GM23338 (cell line): ENCODE data around the gene LDAF1. TPM values are rescaled to one million over a fixed set of nuclear protein-coding genes. Genes with fewer than 3 reads are reported as not detected.

Source experiments
- ATAC-seq: fragments of 200-7000 bp; cut with Tn5 transposase; 3 replicates; pipeline ENCODE4 v1.9.1; 2020
- DNase-seq: peaks from one replicate; pipeline ENCODE4 v3.0.0-alpha.2; 2015; ENCODE audit warnings: low spot score
- H2AFZ ChIP-seq: fragments of 200-600 bp; sonication (generic); 2 replicates; pipeline ENCODE4 v1.8.0; 2016; ENCODE audit warnings: antibody characterized with exemption, mild to moderate bottlenecking, moderate library complexity
- H3F3A ChIP-seq: fragments of 200-600 bp; sonication (generic); replicated peaks from 2 replicates; pipeline ENCODE4 v1.8.0; 2017; ENCODE audit warnings: antibody characterized with exemption, mixed run types, low read depth
- H3K27ac ChIP-seq: fragments of 200-600 bp; sonication (generic); 2 replicates; pipeline ENCODE4 v1.6.1; 2016; ENCODE audit warnings: low read depth
- H3K27me3 ChIP-seq: fragments of 200-600 bp; sonication (generic); 2 replicates; pipeline ENCODE4 v1.8.0; 2016; ENCODE audit warnings: mild to moderate bottlenecking, mixed run types, moderate library complexity; ENCODE audit not compliant: insufficient read depth
- H3K36me3 ChIP-seq: fragments of 200-600 bp; sonication (generic); 2 replicates; pipeline ENCODE4 v1.8.0; 2016; ENCODE audit warnings: mild to moderate bottlenecking; ENCODE audit not compliant: insufficient read depth
- H3K4me1 ChIP-seq: fragments of 200-600 bp; sonication (generic); 2 replicates; pipeline ENCODE4 v1.8.0; 2016; ENCODE audit warnings: mild to moderate bottlenecking, moderate library complexity; ENCODE audit not compliant: insufficient read depth
- H3K4me2 ChIP-seq: fragments of 200-600 bp; sonication (generic); 2 replicates; pipeline ENCODE4 v1.7.1; 2017; ENCODE audit warnings: mixed run types
- H3K4me3 ChIP-seq: fragments of 200-600 bp; sonication (generic); 2 replicates; pipeline ENCODE4 v1.6.1; 2016; ENCODE audit warnings: mixed run types
- H3K79me2 ChIP-seq: fragments of 200-600 bp; sonication (generic); replicated peaks from 2 replicates; pipeline ENCODE4 v1.8.0; 2017; ENCODE audit warnings: mild to moderate bottlenecking; ENCODE audit not compliant: insufficient read depth
- H3K9me2 ChIP-seq: fragments of 200-600 bp; sonication (generic); 2 replicates; pipeline ENCODE4 v1.8.0; 2017; ENCODE audit not compliant: insufficient read depth
- H4K20me1 ChIP-seq: fragments of 200-600 bp; sonication (generic); replicated peaks from 2 replicates; pipeline ENCODE4 v1.8.0; 2017; ENCODE audit warnings: mild to moderate bottlenecking; ENCODE audit not compliant: insufficient read depth
- H3K27ac Mint-ChIP-seq: 2 replicates; pipeline ENCODE4 v1.8.0; 2020; ENCODE audit warnings: inconsistent platforms, mild to moderate bottlenecking, moderate library complexity, mixed read lengths
- H3K27me3 Mint-ChIP-seq: 3 replicates; pipeline ENCODE4 v1.8.0; 2022; ENCODE audit warnings: low read depth, mild to moderate bottlenecking, moderate library complexity, mixed read lengths, inconsistent platforms; ENCODE audit not compliant: insufficient read depth, poor library complexity
- H3K36me3 Mint-ChIP-seq: 3 replicates; pipeline ENCODE4 v1.8.0; 2021; ENCODE audit warnings: low read depth, mild to moderate bottlenecking, inconsistent platforms, moderate library complexity, mixed read lengths
- H3K4me1 Mint-ChIP-seq: 3 replicates; pipeline ENCODE4 v1.8.0; 2020; ENCODE audit warnings: mild to moderate bottlenecking, inconsistent platforms, mixed read lengths
- H3K4me3 Mint-ChIP-seq: 3 replicates; pipeline ENCODE4 v1.8.0; 2021; ENCODE audit warnings: moderate library complexity, mild to moderate bottlenecking, inconsistent platforms, mixed read lengths
- H3K9me3 Mint-ChIP-seq: 3 replicates; pipeline ENCODE4 v1.8.0; 2020; ENCODE audit warnings: moderate library complexity, mild to moderate bottlenecking, inconsistent platforms, mixed read lengths
- EZH2phosphoT487 ChIP-seq: fragments of 200-600 bp; sonication (generic); IDR thresholded peaks from one replicate; pipeline ENCODE4 v1.8.1; 2018; ENCODE audit warnings: antibody characterized with exemption; ENCODE audit not compliant: unreplicated experiment
- NANOG ChIP-seq: IDR thresholded peaks from 2 replicates; pipeline ENCODE4 v1.6.1; 2016; ENCODE audit warnings: antibody characterized with exemption, borderline replicate concordance
- POLR2AphosphoS5 ChIP-seq: IDR thresholded peaks from 2 replicates; pipeline ENCODE4 v1.6.1; 2016; ENCODE audit warnings: antibody characterized with exemption, low read depth
- long read RNA-seq: library from polyadenylated mRNA; unstranded; transcript quantifications from one replicate; pipeline ENCODE4 v2.0.0, GENCODE V29; 2020; ENCODE audit not compliant: unreplicated experiment
- polyA plus RNA-seq: library from polyadenylated mRNA; unstranded; fragments of >200 nt; fragmentation: Nextera tagmentation; extraction: Ambion mirVana; gene quantifications from 2 replicates; pipeline ENCODE4 v1.2.1, GENCODE V29; 2016
- total RNA-seq: library from RNA; depleted of rRNA; stranded (reverse); fragments of >200 nt; shearing (Covaris generic); gene quantifications from 2 replicates; pipeline ENCODE4 v1.2.3, GENCODE V29; 2014; rRNA removed
- TF ChIP-seq, protein P1 (sequence below), 2 experiments: fragments of 200-600 bp in 1 of 2; sonication (generic) in 1 of 2; conservative IDR thresholded peaks; 2 replicates each; pipeline versions ENCODE4 v1.5.1 to v1.6.1; 2016 to 2017; ENCODE audit warnings: antibody characterized with exemption in 2 of 2, low read depth in 2 of 2, mild to moderate bottlenecking in 2 of 2, moderate library complexity in 1 of 2
- TF ChIP-seq, protein P2 (sequence below): fragments of 250-450 bp; sonication (Bioruptor Pico); IDR thresholded peaks from 2 replicates; pipeline ENCODE4 v1.5.0; 2020; ENCODE audit warnings: mild to moderate bottlenecking, moderate library complexity
- TF ChIP-seq, protein P3 (sequence below): IDR thresholded peaks from 2 replicates; pipeline ENCODE4 v1.6.1; 2016; ENCODE audit warnings: antibody characterized with exemption
- TF ChIP-seq, protein P4 (sequence below): IDR thresholded peaks from one replicate; pipeline ENCODE4 v1.6.1; 2018; ENCODE audit warnings: antibody characterized with exemption; ENCODE audit not compliant: unreplicated experiment

LDAF1 gene
- 33.8 TPM in 2 replicates for total RNA-seq
- 20.5 and 23.6 TPM in 2 replicates for polyA plus RNA-seq
- long read RNA-seq, transcript TMEM159-202 (5 exons, 1,812 nt), result major isoform, 10 of 35 reads
- long read RNA-seq, transcript TMEM159-201 (5 exons, 2,014 nt), result minor isoform, 9 of 35 reads
- long read RNA-seq, partial matches to known transcripts, result 3 of 35 reads
- long read RNA-seq, other reads (novel, unspliced or antisense), result 10 of 35 reads

DNA sequence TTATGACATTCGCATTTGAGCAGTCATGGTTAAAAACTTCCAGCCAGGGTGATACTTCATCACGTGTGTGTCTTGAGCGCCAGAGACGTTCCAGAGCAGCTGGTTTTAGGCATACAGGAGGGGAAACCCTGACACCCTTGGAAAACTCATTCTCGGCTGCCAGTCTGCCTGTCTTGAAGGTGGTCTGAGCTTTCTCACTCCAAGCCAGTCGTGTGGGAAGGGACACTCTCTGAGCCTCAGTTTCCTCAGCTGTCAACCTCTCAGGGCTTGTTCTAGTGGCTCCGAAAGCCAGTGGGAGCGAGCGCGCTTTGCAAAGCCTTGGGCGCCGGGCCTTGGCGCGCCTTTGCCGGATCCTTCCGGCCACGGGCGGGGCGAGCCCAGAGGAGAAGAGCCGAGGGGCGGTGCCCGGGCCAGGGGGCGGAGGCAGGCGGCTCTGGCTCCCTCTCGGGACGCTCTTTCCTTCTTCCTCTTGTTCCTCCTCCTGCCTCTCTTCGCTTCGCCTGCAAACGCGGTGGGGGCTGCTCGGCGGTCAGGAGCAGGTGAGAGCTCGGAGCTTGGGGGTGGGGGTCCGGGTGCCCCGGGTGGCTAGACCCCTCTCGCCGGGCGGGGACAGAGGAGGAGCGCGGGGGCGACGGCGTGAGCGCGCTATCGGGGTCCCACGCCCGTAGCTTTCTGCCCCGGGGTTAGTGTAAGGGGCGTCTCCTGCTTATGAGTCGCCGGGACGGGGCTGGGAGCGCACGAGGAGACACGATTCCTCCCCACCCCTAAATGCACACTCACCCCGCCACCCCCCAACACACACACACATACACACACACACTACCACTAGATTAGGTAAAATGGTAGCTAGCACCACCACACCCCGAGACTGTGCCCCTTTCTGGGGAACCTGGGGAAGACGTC, at the start of gene LDAF1:
Gene LDAF1 (plus strand): TSS at position 467 of the 903 bp plus-strand sequence. CDS start 2,509 bp downstream, outside the sequence.
- H3F3A ChIP-seq, result no peaks in the 10 kb centered on the region
- H3K4me2 ChIP-seq, result peak within 1 kb of the TSS; percentile 87
- H3K4me3 ChIP-seq, result peak within 1 kb of the TSS; percentile 93
- H3K4me1 ChIP-seq, result peaks cover 20% of the 10 kb centered on the region
- peaks cover 37% of the 10 kb centered on the region for H3K79me2 ChIP-seq
- no peaks in the 10 kb centered on the region for H3K9me2 ChIP-seq
- H3K4me1 Mint-ChIP-seq, result peaks cover 11% of the 10 kb centered on the region
- H3K27me3 Mint-ChIP-seq, result peaks cover 9% of the 10 kb centered on the region
- H3K36me3 ChIP-seq, result peaks cover 26% of the 10 kb centered on the region
- ATAC-seq (peak; percentile 89), DNase-seq (peak; percentile 96)
- no peaks in the 10 kb centered on the region; the same call in 2 of the 3 replicates for H3K9me3 Mint-ChIP-seq
- TF ChIP-seq EZH2phosphoT487 (no peak), NANOG (no peak), POLR2AphosphoS5 (peak; percentile 82)
- TF ChIP-seq, protein P1, sequence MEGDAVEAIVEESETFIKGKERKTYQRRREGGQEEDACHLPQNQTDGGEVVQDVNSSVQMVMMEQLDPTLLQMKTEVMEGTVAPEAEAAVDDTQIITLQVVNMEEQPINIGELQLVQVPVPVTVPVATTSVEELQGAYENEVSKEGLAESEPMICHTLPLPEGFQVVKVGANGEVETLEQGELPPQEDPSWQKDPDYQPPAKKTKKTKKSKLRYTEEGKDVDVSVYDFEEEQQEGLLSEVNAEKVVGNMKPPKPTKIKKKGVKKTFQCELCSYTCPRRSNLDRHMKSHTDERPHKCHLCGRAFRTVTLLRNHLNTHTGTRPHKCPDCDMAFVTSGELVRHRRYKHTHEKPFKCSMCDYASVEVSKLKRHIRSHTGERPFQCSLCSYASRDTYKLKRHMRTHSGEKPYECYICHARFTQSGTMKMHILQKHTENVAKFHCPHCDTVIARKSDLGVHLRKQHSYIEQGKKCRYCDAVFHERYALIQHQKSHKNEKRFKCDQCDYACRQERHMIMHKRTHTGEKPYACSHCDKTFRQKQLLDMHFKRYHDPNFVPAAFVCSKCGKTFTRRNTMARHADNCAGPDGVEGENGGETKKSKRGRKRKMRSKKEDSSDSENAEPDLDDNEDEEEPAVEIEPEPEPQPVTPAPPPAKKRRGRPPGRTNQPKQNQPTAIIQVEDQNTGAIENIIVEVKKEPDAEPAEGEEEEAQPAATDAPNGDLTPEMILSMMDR (conservative IDR thresholded peaks at IDR 0.05; ENCODE audit: low read depth in 2 of 2), result no peak
- TF ChIP-seq, protein P2, sequence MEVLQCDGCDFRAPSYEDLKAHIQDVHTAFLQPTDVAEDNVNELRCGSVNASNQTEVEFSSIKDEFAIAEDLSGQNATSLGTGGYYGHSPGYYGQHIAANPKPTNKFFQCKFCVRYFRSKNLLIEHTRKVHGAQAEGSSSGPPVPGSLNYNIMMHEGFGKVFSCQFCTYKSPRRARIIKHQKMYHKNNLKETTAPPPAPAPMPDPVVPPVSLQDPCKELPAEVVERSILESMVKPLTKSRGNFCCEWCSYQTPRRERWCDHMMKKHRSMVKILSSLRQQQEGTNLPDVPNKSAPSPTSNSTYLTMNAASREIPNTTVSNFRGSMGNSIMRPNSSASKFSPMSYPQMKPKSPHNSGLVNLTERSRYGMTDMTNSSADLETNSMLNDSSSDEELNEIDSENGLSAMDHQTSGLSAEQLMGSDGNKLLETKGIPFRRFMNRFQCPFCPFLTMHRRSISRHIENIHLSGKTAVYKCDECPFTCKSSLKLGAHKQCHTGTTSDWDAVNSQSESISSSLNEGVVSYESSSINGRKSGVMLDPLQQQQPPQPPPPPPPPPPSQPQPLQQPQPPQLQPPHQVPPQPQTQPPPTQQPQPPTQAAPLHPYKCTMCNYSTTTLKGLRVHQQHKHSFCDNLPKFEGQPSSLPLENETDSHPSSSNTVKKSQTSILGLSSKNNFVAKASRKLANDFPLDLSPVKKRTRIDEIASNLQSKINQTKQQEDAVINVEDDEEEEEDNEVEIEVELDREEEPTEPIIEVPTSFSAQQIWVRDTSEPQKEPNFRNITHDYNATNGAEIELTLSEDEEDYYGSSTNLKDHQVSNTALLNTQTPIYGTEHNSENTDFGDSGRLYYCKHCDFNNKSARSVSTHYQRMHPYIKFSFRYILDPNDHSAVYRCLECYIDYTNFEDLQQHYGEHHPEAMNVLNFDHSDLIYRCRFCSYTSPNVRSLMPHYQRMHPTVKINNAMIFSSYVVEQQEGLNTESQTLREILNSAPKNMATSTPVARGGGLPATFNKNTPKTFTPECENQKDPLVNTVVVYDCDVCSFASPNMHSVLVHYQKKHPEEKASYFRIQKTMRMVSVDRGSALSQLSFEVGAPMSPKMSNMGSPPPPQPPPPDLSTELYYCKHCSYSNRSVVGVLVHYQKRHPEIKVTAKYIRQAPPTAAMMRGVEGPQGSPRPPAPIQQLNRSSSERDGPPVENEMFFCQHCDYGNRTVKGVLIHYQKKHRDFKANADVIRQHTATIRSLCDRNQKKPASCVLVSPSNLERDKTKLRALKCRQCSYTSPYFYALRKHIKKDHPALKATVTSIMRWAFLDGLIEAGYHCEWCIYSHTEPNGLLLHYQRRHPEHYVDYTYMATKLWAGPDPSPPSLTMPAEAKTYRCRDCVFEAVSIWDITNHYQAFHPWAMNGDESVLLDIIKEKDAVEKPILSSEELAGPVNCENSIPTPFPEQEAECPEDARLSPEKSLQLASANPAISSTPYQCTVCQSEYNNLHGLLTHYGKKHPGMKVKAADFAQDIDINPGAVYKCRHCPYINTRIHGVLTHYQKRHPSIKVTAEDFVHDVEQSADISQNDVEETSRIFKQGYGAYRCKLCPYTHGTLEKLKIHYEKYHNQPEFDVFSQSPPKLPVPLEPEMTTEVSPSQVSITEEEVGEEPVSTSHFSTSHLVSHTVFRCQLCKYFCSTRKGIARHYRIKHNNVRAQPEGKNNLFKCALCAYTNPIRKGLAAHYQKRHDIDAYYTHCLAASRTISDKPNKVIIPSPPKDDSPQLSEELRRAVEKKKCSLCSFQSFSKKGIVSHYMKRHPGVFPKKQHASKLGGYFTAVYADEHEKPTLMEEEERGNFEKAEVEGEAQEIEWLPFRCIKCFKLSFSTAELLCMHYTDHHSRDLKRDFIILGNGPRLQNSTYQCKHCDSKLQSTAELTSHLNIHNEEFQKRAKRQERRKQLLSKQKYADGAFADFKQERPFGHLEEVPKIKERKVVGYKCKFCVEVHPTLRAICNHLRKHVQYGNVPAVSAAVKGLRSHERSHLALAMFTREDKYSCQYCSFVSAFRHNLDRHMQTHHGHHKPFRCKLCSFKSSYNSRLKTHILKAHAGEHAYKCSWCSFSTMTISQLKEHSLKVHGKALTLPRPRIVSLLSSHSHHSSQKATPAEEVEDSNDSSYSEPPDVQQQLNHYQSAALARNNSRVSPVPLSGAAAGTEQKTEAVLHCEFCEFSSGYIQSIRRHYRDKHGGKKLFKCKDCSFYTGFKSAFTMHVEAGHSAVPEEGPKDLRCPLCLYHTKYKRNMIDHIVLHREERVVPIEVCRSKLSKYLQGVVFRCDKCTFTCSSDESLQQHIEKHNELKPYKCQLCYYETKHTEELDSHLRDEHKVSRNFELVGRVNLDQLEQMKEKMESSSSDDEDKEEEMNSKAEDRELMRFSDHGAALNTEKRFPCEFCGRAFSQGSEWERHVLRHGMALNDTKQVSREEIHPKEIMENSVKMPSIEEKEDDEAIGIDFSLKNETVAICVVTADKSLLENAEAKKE (CRISPR knock-in tag), result no peak
- TF ChIP-seq, protein P3, sequence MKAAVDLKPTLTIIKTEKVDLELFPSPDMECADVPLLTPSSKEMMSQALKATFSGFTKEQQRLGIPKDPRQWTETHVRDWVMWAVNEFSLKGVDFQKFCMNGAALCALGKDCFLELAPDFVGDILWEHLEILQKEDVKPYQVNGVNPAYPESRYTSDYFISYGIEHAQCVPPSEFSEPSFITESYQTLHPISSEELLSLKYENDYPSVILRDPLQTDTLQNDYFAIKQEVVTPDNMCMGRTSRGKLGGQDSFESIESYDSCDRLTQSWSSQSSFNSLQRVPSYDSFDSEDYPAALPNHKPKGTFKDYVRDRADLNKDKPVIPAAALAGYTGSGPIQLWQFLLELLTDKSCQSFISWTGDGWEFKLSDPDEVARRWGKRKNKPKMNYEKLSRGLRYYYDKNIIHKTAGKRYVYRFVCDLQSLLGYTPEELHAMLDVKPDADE, result 0 out of 2 replicates have a peak, but pooled peaks have one; percentile 22
- TF ChIP-seq, protein P4, sequence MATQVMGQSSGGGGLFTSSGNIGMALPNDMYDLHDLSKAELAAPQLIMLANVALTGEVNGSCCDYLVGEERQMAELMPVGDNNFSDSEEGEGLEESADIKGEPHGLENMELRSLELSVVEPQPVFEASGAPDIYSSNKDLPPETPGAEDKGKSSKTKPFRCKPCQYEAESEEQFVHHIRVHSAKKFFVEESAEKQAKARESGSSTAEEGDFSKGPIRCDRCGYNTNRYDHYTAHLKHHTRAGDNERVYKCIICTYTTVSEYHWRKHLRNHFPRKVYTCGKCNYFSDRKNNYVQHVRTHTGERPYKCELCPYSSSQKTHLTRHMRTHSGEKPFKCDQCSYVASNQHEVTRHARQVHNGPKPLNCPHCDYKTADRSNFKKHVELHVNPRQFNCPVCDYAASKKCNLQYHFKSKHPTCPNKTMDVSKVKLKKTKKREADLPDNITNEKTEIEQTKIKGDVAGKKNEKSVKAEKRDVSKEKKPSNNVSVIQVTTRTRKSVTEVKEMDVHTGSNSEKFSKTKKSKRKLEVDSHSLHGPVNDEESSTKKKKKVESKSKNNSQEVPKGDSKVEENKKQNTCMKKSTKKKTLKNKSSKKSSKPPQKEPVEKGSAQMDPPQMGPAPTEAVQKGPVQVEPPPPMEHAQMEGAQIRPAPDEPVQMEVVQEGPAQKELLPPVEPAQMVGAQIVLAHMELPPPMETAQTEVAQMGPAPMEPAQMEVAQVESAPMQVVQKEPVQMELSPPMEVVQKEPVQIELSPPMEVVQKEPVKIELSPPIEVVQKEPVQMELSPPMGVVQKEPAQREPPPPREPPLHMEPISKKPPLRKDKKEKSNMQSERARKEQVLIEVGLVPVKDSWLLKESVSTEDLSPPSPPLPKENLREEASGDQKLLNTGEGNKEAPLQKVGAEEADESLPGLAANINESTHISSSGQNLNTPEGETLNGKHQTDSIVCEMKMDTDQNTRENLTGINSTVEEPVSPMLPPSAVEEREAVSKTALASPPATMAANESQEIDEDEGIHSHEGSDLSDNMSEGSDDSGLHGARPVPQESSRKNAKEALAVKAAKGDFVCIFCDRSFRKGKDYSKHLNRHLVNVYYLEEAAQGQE, result no peak
- H4K20me1 ChIP-seq, result peaks cover 18% of the 10 kb centered on the region
- peak within 1 kb of the TSS; percentile 67 for H3K27ac Mint-ChIP-seq
- H3K4me3 Mint-ChIP-seq, result peak within 1 kb of the TSS; percentile 94
- peaks cover 24% of the 10 kb centered on the region for H3K36me3 Mint-ChIP-seq
- peak within 1 kb of the TSS; percentile 98 for H2AFZ ChIP-seq
- peaks cover 10% of the 10 kb centered on the region; the same call in 1 of the 2 replicates for H3K27me3 ChIP-seq
- no peak within 1 kb of the TSS for H3K27ac ChIP-seq
